Kidney epithelial cell (primary cell): Measurements from ENCODE around the gene NRM. TPM values are rescaled to one million over a fixed set of nuclear protein-coding genes. Genes with fewer than 3 reads are reported as not detected.
"Not testable (repeated sequence)": the region's sequence is repeated elsewhere in the genome, so short reads cannot be mapped to it uniquely, and the experiment has no call there.

ENCODE experiments used
- DNase-seq: peaks from one replicate; pipeline ENCODE4 v3.0.0-alpha.2; 2010; ENCODE audit warnings: low read depth
- H3K27me3 ChIP-seq: 2 replicates; pipeline ENCODE4 v1.6.0; 2011; ENCODE audit warnings: low read length; ENCODE audit not compliant: control insufficient read depth, insufficient read depth
- H3K36me3 ChIP-seq: 2 replicates; pipeline ENCODE4 v1.5.1; 2011; ENCODE audit warnings: low read length; ENCODE audit not compliant: control insufficient read depth, insufficient read depth
- H3K4me3 ChIP-seq: 2 replicates; pipeline ENCODE4 v1.5.1; 2011; ENCODE audit warnings: low read depth, mild to moderate bottlenecking, control low read depth, low read length
- total RNA-seq: library from RNA; depleted of rRNA; stranded (reverse); fragments of >200 nt; gene quantifications from 2 replicates; pipeline ENCODE4 v1.2.3, GENCODE V29; 2015
- TF ChIP-seq, protein P1 (sequence below): IDR thresholded peaks from 2 replicates; pipeline ENCODE4 v1.5.1; 2011; ENCODE audit warnings: mild to moderate bottlenecking, moderate library complexity, low read length, control low read depth, inconsistent platforms; ENCODE audit not compliant: insufficient read depth, poor library complexity, severe bottlenecking

Gene NRM
- total RNA-seq, 1 donor from 2014 or later: 10.4 TPM

DNA sequence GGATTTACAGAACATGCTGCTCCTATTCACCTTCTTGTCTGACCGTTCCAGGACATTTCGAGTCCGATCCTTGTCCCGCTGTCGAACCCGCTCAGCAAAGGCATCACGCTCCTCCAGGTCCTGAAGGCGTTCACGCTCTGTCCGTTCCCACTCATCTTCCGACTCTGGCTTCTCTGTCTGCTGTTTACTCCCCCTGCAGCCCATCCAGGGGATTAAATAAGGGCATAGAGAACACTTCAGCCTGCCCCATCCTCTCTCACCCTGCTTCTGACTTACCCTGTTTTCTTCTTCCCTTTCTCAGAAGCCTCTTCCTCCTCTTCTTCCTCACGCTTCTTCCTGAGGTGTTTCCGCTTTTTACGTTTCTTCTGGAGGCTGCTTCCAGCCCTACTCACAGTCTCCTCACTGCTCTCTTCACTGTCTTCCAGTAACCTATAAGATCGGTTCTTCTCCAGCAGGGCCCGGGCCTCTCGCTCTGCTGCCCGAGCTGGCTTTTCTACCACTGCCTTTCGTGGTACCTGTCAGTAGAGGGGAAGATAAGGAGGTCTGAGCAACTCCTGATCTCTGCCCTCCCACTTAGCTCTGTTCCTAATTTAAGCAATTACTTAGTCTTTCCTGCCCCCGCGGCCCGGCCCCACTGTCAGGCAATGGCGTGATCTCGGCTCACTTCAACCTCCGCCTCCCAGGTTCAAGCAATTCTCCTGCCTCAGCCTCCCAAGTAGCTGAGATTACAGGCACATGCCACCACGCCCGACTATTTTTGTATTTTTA, 19.8 kb downstream of the NRM start:
- TF ChIP-seq, protein P1, sequence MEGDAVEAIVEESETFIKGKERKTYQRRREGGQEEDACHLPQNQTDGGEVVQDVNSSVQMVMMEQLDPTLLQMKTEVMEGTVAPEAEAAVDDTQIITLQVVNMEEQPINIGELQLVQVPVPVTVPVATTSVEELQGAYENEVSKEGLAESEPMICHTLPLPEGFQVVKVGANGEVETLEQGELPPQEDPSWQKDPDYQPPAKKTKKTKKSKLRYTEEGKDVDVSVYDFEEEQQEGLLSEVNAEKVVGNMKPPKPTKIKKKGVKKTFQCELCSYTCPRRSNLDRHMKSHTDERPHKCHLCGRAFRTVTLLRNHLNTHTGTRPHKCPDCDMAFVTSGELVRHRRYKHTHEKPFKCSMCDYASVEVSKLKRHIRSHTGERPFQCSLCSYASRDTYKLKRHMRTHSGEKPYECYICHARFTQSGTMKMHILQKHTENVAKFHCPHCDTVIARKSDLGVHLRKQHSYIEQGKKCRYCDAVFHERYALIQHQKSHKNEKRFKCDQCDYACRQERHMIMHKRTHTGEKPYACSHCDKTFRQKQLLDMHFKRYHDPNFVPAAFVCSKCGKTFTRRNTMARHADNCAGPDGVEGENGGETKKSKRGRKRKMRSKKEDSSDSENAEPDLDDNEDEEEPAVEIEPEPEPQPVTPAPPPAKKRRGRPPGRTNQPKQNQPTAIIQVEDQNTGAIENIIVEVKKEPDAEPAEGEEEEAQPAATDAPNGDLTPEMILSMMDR: peak; percentile 34
- H3K4me3 ChIP-seq: no peak overlapping the region
- DNase-seq: no peak
- peaks cover 2% of the 10 kb centered on the region for H3K36me3 ChIP-seq
- H3K27me3 ChIP-seq: no peaks in the 10 kb centered on the region

DNA sequence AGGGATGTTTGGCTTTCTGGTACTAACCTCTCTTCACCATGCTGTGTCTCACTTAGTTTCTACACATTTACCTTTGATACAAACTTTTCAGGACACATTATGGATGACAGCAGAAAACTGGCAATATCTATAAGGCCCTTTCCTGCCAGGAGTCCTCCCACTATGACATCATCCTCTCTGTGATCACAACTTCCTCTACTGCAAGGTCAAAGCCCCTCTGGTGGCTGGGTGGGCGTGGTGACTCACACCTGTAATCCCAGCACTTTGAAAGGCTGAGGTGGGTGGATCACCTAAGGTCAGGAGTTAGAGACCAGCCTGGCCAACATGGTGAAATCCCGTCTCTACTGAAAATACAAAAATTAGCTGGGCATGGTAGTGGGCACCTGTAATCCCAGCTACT, 24.5 kb downstream of the NRM start:
- not testable (repeated sequence) for H3K36me3 ChIP-seq, DNase-seq, H3K4me3 ChIP-seq, H3K27me3 ChIP-seq

DNA sequence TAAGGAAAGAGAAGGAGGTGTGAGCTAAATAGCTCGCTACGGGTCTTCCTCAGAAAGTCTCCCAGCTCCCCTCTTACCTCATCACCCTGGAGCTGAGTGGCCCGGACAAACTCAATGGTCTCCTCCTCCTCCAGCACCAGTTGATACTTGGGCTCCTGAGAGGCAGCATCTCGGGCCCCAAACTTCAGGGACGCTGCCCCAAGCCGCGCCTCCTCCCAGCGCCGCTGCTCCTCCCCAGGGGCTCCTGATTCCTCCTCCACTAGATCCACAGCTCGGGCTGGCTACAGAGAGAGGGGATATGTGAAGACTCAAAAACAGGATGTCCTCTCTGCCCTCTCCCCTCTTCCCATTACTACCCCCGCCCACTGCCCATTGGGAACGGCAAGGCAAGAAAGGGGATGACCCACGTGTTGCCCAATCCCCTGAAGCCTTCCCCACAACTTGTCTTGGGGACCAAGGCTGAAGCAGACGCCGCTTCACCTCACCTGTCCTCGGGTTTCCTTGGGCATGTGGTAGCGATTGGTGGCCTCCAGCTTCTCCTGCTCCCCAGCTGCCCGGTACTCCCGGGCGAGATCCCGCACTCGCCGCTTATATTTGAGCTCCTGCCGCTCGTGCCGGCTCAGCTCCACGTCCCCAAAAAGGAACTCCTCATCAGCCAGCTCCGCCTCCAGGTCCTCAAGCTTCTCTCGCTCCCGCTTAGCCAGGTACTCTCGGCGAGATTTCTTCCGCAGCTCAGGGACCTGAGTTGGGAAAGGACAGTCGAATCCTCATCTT, 25.6 kb downstream of the NRM start:
- TF ChIP-seq, protein P1: no peak
- H3K36me3 ChIP-seq: peaks cover 6% of the 10 kb centered on the region
- H3K27me3 ChIP-seq: no peaks in the 10 kb centered on the region
- no peak for DNase-seq
- H3K4me3 ChIP-seq: no peak overlapping the region

DNA sequence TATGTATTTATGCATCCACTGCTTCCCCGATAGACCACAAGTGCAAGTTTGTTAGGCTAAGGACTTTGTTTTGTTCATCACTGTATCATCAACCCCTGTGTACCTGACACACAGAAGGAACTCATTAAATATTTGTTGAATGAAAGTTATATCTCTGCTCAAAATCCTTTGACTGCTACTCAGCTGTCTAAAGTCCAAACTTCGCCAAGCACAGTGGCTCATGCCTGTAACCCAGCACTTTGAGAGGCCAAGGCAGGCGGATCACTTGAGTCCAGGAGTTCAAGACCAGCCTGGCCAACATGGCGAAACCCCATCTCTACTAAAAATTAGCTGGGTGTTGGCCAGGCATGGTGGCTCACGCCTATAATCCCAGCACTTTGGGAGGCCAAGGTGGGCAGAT, 32.9 kb downstream of the NRM start:
- not testable (repeated sequence) for H3K4me3 ChIP-seq, DNase-seq, H3K36me3 ChIP-seq, H3K27me3 ChIP-seq

DNA sequence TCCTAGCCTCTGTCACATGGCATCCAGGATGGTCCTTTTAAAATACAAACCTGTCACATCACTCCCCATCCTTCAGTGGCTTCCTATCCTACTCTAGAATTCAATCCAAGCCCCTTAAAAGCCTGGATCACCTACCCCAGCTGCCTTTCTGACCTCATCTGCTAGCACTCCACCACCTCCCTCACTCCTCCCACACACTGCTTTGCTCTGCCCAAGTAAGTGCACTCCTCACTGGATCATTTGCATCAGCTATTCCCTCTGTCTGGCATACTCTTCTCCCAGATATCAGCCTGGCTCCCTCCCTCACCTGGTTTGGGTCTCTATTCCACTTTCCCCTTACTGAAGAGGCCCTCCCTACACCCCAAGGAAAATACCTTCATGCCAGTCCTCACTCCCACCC, 33.3 kb downstream of the NRM start:
- Histone ChIP-seq H3K36me3 (peaks cover 2% of the 10 kb centered on the region), H3K27me3 (no peaks in the 10 kb centered on the region), H3K4me3 (no peak overlapping the region)
- TF ChIP-seq, protein P1: no peak
- DNase-seq: no peak

DNA sequence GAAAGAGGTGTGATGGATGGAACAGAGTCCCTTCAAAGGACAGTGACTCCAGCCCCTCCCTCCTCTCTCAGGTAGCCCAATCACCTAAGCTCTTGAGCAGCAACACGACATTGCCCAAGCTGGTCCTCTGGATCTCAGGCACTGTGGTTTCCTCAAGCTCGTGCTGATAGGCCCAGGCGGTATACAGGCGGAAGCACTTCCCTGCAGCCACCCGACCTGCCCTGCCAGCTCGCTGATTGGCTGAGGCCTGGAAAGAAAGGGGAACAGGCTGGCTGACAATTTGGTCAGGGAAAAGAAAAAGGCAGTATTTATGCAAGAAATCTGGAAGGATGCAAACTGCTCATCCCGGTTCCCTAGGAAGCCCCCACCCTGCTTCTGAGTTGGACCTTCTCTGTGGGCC, 34.3 kb downstream of the NRM start:
- H3K36me3 ChIP-seq: peaks cover 2% of the 10 kb centered on the region

More for the DNA sequence above, 34.3 kb downstream of the NRM start:
- no peak for DNase-seq
- TF ChIP-seq, protein P1: no peak
- no peak overlapping the region for H3K4me3 ChIP-seq
- H3K27me3 ChIP-seq: no peaks in the 10 kb centered on the region
